Fibroblast of skin of left quadriceps (primary cell): ENCODE measurements around the gene SHISA9.

Experiments
- DNase-seq, 2 experiments: peaks; one replicate each; pipeline ENCODE4 v3.0.0-alpha.2; 2013; ENCODE audit warnings: low read depth in 2 of 2

SHISA9 gene

GRCh38 chr16:12951976-12952375, 50.6 kb downstream of the SHISA9 start:
- DNase-seq = no peak

- no peak for DNase-seq
Observed at GRCh38 chr16:12958366-12958765, 57.0 kb downstream of the SHISA9 start.

GRCh38 chr16:12959072-12959471, 57.7 kb downstream of the SHISA9 start:
- no peak for DNase-seq

- DNase-seq = no peak
Observed at GRCh38 chr16:12961626-12962025, 60.2 kb downstream of the SHISA9 start.

- DNase-seq = no peak
Observed at GRCh38 chr16:12964461-12964860, 63.1 kb downstream of the SHISA9 start.

DNA sequence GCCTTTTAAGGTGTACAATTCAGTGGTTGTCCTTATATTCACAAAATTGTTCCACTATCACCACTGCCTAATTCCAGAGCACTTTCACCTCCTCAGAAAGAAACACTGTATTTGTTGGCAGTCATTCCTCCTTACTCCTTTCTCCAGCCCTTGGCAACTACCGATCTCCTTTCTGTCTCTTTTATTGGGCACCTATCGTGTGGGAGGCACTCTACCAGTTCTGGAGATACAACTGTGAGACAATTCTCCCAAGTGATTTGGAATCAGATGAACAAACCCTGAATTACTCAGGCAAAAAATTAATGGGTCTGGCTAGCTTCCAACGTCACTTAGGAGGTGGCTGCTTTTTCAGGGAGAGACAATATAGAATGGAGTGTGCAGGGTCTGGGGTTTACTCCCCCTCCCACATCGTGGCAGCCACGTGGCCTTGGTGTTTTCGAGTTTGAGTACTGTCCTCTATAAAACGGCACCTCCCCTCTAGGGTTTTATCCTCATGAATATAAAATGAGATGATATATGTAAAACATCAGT, 63.9 kb downstream of the SHISA9 start:
- no peak for DNase-seq

GRCh38 chr16:12971241-12971640, 69.8 kb downstream of the SHISA9 start:
- DNase-seq = no peak

DNA sequence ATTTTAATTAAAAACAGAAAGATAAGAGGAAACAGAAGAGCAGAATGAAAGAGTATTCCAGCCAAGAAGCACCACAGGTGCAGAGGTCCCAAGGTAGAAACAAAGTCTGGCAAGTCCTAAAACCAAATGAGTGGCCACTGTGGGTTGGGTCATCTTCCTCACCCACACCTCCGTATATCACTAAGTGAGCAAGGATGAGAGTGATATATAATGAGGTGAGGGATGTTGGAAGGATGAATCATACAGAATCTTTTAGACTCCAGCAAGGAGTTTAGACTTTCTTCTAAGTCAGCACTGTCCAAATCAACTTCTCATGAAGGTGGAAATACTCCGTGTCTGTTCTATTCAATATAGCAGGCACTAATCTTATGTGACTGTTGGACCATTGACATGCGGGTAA, 70.8 kb downstream of the SHISA9 start:
- no peak for DNase-seq

- no peak for DNase-seq
Observed at GRCh38 chr16:12975766-12976165, 74.4 kb downstream of the SHISA9 start.

- DNase-seq = no peak
Observed at GRCh38 chr16:12976496-12976895, 75.1 kb downstream of the SHISA9 start.

- DNase-seq = no peak
Observed at GRCh38 chr16:12976936-12977335, 75.5 kb downstream of the SHISA9 start.

GRCh38 chr16:12985516-12985915, 84.1 kb downstream of the SHISA9 start:
- no peak for DNase-seq

- no peak for DNase-seq
Observed at GRCh38 chr16:12988071-12988470, 86.7 kb downstream of the SHISA9 start.

GRCh38 chr16:12992066-12992465, 90.7 kb downstream of the SHISA9 start:
- DNase-seq = no peak

DNA sequence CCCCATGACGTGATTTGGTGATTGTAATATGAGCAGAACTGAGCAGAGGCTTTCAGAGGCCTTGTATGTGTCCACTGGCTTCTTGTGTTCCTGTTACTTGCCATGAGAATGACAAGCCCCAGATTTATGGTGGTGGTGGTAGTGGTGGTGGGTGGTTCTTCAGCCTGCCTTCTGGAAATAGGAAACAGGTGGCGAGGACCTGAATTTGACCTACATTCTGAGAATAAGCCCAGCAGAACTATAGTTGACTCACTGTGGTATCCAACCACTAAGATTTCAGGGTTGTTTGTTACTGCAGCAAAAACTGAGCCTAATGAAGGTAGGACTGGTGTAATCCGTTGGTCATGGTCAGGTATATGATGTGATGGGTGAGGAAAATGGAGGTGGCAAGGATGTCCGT, 93.0 kb downstream of the SHISA9 start:
- DNase-seq = no peak

GRCh38 chr16:12995721-12996372, 94.4 kb downstream of the SHISA9 start:
- no peak for DNase-seq

GRCh38 chr16:12998361-12999085, 97.1 kb downstream of the SHISA9 start:
- DNase-seq = no peak

DNA sequence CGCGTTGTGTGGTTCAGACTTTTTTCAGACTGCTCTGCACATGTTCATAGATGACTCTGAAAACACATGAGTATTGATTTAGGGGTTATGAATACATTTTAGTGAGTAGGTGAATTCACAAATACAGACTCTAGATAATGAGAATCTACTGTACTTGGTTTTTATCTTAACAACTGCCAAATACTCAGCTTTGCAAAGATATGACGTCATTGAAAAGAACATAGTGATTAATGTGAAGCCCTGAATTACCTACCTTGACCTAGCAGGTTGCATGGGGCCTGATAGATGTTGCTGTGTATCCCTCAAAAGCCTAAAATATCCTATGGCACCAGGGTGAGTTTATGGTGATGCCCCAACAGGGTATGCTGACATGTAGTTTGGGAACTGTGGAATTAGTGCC, 98.0 kb downstream of the SHISA9 start:
- no peak for DNase-seq

DNA sequence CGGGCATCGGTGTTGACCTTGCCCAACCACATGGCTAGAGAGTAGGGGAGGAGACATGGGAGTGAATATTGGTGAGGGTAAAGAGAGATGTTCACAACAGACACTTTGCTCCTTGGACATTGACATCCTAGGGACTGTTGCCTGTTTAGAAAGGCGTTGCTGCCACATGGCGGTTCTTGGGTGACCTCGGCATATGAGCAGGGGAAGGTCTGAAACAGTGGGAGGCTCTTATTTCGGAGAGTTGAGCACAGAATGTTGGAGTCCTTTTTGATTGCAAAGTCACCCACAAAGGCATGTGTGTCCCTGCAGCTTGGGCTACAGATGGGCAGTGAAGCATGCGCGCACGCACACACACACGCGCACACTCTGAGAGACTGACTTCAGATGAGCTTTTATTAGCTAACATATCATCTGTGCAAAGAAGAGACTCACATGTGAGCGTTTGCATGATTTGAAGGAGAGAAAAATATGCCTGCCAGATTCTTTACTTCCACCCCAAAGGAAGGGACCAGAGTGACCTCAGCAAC, 104.4 kb downstream of the SHISA9 start:
- no peak for DNase-seq

DNA sequence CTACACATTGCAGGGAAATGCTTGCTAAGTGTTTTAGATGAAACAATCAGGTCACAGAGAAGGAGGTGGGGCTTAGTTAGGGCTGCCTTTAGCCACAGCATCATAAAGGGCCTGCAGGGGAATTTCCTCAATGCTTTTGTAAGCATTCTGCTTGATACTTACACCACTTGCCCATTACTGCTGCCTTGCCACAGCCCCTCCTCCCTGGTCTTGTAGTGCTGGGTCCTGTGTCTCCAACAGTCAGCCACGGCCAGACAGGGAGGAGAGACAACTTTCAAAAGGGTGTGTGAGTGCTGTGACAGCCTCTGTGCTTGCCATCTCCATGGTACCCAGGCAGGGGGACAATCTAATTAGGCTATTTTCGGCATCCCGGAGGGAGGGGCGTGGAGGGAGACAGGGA, 111.2 kb downstream of the SHISA9 start:
- DNase-seq = no peak

- DNase-seq = no peak
Observed at GRCh38 chr16:13013043-13013442, 111.6 kb downstream of the SHISA9 start.

GRCh38 chr16:13014476-13014875, 113.1 kb downstream of the SHISA9 start:
- no peak for DNase-seq

- DNase-seq = no peak
Observed at GRCh38 chr16:13018026-13018425, 116.6 kb downstream of the SHISA9 start.
